GM18499 (cell line): ENCODE results near the gene AGTR1.
"Not testable (repeated sequence)": the region's sequence is repeated elsewhere in the genome, so short reads cannot be mapped to it uniquely, and the experiment has no call there.

Experiments
- ATAC-seq: cut with Tn5 transposase; IDR thresholded peaks from one replicate; pipeline ENCODE4 v1.9.1; 2021; ENCODE audit warnings: moderate number of reproducible peaks; ENCODE audit not compliant: insufficient read depth, unreplicated experiment

Gene AGTR1

DNA sequence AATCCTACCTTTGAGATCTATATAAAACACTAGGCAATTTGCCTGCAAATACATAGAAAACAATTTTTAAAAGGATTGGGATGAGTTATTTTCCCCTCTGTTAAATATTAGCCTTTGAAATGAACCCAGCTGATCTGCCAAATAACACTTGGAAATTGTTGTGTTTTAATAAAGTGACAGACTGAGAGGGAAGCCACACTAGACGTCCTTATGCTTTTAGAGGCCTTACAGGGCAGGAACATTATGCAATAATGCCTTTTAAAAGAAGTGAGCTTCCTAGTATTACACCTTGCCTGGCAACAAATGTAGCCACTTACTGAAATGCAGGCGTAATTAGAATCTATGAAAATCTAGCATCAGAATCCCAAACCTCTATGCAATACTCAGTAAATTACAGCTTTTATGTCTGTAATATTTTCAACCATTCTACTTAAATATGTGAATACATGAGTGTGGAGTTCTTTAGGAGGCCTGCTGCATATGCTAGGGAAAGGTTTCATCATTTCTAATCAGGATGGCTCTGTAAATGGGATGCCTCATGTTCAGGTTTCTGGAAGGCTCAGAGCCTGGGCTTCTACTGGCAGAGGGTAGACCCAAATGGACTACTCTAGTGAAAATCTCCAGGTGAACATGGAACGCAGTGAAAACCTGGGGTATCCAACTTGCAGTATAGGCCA lies 20.3 kb downstream of the AGTR1 start:
- ATAC-seq, result no peak

DNA sequence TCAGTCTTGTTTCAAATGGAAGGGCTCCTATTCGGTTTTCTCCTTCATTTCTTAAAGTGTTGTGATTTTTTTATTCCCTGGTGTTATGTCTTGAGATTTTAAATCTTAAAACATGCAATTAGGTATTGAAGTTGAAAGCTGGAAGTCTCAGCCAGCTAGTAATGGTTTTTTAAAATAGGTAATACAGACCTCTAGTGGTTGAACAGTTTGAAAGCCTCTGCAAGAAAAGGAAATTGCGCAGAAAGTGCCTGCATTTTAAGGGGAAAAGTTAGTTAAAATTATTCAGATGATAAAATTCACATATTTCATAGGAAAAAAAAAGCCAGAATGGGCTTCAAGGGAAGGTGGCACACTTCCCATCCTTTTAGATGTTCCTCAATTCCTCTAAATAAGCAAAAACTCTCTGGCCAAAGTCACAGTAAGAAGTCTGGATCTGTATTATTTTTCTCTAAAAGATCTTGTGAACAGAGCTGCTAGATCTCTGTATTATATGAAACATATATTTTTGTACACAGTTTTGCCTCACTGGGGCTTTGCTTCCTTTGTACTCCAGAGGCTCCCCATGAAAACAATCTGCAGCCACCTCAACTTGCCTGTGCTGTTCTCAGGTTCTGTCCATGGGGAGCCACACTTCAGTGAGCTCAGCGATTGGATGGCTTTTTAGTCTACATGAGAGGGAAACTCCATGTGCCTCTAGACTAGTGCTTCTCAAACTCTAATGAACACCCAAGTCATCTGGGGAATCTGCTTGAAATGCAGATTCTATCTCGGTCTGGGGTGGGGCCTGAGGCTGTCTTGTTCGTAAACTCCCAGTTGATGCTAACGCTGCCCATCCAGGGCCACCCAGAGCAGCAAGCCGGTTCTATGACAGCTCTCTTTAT lies 21.5 kb downstream of the AGTR1 start:
- ATAC-seq, result no peak

DNA sequence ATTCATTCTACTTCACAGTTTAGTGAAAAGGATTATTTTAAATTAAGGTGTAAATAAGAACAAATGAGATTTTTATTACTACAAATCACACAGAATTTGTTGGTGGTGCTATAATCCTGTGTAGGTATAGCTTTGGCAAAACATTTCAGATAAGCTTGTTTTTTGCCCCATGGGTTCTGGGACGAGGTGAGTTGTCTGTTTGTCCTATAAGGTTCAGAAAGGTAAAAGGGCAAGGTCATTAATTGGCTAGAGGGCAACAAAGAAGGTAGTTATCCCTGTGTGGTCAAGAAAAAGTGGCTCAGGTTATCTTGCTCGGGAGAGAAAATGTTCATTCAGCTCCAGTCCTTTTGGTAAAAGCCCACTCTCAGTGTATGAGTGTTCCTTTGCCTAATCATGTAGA lies 23.2 kb downstream of the AGTR1 start:
- ATAC-seq, result no peak

DNA sequence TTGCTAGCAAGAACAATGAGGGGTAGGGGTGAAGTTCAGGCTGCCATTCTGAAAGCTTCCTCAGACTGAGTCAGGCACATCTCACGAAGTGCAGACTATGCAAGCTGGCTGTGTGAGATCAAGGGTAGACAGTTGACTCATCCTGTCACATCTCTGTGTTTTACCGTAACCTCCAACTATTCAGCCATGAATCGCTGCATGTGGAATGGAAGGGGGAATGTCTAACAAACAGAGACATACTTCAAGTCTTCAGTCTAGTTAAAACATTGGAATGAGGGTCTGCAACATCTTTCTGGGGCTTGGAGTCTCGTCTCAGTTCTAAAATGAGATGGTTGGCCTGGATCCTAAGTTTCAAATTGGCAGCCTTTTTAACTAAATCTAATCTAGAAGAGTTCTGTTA lies 25.9 kb downstream of the AGTR1 start:
- no peak for ATAC-seq

DNA sequence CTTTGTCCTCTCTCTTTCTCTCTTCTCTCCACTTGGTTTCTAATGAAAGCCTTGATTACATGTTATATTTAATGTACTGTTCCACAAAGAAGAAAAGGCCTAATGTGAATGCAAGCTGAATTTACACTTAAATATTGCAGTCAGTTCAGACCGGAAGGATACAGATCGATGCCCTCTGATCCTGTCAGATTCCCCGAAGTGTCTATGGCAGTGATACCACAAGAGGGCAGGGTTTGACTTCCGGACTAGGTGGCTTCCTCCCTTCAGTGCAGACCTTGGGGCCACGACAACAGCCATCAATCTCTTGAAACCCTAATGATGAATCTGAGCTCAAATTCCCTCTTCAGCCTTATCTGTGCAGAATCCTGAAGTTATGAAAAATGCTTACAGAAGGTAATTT lies 29.5 kb downstream of the AGTR1 start:
- peak; percentile 93 for ATAC-seq

DNA sequence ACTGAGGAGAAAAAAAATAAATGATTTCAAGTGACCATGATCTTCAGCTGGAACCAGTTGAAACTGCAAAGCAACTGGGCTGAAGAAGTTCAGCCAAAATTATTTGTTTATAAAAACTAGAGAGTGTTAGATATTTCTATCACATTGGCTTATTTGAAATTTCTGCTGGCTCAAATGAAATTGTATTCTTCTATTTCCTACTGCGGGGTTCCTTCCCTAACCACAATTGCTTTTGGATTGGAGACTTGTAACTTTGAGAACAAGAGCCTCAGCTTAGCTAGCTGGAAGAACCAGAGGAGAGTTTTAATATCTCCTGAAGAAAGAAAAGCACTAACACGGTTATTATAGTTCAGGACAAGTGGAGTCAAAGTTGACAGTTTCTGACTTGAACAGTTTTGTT lies 31.1 kb downstream of the AGTR1 start:
- ATAC-seq, result no peak

DNA sequence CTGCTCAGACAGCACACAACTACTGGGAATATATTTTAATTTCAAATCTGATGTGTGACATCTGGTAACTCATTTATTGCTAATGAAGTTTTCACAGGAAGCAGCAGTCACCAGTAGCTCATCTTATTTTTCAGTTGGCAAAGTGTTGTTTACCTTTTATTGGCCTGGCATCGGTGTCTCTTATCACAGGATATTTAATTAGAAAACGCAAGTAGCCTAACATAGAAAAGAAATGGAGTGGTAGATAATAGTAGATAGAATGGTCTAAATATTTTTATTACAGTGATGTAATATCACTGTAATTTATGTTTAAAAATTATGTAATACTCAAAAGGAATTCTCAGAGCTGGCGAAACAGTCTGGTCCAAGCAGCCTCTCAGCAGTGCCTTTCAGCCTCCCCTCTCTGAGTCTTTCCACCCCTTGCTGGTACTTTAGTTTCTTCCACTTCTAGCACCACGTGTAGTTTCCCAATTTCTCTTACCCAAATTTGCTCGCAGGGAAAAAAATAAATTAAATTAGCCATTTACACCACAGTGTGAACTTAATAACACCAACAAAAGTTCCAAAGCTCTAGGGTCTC lies 31.9 kb downstream of the AGTR1 start:
- no peak for ATAC-seq

DNA sequence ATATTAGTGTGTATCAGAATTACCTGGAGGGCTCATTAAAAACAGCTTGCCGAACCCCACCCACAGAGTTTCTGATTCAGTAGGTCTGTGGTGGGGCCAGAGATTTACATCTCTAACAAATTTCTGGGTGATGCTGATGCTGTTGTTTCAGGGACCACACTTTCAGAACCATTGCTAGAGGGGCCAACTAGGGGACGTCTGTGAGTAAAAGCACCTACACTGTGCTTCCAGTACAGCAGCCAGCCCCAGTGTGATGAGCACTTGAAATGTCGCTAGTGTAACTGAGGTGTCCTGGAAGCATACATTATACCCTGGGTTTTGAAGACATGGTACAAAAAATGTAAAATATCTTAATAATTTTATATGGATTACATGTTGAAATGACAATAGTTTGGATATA lies 33.0 kb downstream of the AGTR1 start:
- ATAC-seq, result no peak

DNA sequence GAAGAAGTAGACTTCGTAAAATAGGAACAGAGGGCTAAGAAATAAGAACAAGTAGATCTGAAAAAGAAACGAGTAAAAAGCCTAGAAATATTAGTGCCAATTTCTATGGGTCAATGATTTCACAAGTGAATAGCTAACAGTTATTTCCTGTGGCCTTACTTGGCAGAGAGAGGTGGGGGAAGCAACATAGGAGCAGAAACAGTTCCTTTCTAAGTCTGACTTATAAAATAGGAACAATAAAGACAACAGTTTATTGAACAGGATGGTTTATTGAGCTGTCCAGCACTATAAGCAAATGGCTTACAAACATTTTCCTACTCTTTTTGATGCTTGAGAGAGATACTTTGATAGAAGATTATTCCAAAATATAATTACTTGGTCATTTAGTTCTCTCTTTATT lies 37.9 kb downstream of the AGTR1 start:
- no peak for ATAC-seq

DNA sequence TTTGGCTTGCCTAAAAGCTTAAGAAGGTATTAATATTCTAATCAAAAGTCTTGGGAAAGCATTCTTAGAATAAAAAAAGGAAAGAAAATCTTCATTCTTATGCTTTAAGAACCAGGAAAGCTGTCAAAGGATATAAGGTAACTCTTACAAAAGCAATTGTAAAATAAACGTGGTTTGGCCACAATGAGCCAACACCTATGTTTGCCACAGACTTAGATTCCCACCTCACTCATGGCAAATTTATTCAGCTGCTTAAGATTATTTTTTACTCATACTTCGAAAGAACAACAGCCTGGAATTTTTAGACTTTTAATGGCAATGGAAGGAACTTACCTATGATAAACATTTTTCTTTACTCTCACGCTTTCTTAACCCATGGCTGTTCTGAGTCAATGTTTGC lies 38.4 kb downstream of the AGTR1 start:
- no peak for ATAC-seq

DNA sequence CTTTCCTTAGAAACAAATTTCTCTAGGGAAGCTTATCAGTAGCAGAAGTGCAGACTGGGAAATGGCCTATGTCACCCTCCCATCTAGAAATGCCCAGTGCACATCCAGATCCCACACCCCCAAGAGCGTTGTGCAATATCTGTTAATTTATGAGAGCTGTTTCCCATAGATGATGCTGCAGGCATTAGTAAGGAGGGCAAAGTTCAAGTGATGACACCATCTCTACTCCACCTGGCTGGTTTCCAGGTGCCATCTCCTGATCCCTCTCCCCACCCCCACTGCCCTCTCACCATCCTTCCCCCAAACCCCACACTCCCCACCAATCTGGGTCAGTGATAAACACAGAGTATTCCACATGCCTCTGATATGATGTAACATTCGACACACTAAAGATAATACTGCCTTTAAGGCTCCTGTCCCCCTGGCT lies 39.4 kb downstream of the AGTR1 start:
- no peak for ATAC-seq

DNA sequence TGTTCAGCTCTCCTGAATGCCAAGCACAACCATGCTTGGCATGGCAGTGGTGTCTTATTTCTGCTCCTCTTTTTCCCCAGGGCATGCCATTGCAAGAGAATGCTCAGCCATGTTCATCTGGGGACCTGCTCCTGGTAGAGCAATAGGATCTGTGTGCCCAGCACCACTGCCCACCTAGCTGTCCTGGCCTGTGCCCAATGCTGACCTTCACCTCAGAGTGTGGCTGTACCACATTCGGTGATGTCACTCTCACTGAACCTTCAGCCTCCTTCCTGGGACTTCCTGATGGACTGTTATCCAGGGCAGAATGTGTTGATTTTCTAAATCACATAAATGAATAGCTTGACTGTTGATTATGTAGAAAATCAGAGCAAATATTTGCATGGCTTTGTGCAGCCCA lies 42.0 kb downstream of the AGTR1 start:
- no peak for ATAC-seq

DNA sequence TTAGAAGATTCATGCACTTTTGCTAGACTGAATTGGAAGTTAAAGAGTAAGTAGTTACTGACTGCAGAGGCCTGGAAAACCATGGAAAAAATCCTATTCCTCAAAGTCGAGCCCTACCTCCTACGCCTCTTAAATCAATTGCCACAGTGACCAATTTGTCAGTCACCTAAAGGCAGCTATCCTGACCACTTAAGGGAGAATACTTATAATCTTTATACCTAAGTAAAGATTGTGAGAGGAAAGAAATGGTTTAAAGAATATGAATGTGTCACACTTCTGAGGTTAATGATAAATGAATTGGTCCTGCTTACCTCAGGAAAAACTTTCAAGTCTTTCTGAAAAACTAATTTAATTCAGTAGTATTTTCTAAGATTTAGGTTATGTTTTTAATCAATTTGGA lies 42.6 kb downstream of the AGTR1 start:
- no peak for ATAC-seq

DNA sequence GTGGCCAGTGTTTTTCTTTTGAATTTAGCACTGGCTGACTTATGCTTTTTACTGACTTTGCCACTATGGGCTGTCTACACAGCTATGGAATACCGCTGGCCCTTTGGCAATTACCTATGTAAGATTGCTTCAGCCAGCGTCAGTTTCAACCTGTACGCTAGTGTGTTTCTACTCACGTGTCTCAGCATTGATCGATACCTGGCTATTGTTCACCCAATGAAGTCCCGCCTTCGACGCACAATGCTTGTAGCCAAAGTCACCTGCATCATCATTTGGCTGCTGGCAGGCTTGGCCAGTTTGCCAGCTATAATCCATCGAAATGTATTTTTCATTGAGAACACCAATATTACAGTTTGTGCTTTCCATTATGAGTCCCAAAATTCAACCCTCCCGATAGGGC lies 43.5 kb downstream of the AGTR1 start:
- ATAC-seq, result no peak

DNA sequence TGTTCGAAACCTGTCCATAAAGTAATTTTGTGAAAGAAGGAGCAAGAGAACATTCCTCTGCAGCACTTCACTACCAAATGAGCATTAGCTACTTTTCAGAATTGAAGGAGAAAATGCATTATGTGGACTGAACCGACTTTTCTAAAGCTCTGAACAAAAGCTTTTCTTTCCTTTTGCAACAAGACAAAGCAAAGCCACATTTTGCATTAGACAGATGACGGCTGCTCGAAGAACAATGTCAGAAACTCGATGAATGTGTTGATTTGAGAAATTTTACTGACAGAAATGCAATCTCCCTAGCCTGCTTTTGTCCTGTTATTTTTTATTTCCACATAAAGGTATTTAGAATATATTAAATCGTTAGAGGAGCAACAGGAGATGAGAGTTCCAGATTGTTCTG lies 44.4 kb downstream of the AGTR1 start:
- no peak for ATAC-seq

DNA sequence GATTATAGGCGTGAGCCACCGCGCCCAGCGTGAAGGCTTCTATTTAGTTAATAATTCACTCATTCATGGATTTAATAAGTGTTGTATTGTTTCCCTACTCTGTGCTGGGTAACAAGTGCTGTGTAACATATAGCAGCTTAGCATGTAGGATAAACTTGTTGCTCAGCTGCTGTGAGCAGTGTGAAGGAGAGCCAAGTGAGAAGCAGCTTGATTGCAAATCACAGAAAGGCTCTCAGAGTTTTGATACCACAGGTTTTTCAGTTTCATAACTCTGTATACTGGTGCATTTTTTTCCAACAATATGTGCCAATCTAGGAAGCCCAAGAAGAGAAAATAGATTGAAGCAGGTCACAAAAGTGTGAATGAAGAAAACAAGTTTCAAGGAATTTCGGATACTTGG lies 48.4 kb downstream of the AGTR1 start:
- ATAC-seq, result no peak

DNA sequence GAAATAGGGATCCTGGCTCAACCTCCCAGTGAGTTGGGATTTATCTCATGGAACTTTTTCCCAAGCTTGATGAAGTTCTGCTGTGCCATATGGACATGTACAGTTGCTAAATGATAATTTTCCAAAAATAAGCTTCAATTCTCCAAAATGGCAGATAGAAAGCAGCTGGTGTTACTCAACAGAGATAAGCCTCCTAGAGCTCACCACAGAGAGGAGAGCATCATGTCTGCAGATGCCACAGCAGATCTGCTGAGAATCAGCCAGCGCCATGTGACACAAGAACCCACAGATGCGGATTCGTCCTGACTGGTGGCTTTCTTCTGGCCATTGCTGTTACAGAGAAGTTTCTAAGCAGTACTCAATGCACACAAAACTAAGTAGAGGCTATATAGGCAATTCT lies 50.6 kb downstream of the AGTR1 start:
- no peak for ATAC-seq

DNA sequence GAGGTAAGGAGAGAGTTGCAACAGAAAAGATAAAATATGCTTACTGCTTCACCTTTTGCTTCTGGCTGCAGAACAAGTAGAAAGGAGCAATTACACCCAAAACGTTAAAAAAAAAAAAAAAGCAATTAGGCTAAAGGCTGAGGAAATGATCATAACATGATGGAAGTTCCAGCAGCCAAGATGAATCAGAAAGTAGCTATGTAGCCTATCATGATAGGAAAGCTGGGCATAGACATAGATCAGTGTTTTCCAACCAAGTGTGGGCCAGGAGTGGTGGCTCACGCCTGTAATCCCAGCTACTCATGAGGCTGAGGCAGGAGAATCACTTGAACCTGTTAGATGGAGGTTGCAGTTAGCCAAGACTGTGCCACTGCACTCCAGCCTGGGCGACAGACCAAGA lies 52.6 kb downstream of the AGTR1 start:
- ATAC-seq, result no peak

DNA sequence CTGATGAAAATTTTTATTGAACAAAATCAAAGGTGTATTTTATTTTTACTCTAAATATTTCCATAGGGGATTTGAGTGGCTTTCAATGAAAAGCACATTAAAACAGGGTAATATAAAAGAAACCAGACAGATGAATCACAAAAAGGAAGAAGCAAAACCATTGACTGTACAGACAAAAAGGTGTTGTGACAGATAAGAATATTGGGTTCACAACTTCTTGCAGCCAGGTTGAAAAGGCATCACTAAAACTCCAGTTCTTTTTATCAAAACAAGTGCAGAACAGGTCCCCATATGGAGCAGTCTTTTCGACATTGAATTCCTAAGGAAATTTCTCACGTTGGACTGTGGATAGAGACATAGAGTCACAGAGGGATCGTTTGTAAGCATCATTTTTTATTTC lies 53.8 kb downstream of the AGTR1 start:
- ATAC-seq, result no peak

DNA sequence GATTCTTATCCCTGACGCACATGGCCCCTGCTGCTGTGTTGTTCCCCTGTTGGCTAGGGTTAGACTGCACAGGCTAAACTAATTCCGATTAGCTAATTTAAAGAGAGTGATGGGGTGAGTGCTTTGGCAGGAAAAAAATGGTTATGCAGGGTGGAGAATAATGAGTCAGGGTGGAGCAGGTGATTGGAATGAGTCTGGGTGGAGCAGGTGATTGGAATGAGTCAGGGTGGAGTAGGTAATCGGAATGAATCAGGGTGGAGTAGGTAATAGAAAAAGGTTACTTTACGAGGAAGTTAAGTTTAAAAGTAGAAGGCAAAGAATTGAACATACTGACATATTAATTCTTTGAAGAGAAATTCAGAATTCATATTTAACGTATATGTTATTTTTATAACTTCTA lies 55.7 kb downstream of the AGTR1 start:
- ATAC-seq, result not testable (repeated sequence)

DNA sequence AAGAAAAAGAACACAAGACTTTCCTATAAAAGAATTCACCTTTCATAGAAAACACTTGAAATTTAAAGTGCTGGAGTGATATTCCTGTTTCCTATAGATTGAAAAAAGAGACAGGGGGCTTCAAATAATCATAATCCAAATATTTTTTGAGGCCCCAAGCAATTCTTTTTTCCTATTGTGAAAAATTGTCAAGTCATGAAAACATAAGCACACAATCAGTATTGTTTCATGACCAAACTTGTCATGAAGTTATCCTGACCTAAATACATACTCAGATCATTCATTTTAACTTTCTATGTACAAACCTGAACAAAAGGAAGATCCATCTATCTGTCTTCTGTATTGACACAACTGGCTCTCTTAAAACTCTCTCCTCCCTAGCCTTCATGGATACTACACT lies 57.9 kb downstream of the AGTR1 start:
- ATAC-seq, result no peak

DNA sequence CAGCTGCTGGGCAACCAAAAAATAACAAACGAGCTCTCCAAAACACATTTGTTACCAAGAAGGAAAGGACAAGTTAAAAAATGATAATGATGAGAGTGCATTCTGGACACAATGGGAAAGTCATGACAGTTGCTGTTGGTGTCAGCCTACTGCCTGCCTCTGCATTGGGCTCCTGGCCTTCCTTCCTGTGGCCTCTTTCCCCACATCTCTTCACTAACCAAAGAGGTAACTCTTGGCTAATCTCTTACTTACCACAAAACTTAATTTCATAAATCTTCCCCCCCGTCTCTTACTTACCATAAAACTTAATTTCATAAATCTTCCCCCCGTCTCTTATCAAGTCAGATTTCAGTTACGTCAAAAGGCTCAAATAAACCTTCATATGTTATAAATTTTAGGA lies 58.6 kb downstream of the AGTR1 start:
- no peak for ATAC-seq
